Measurements from ENCODE around the gene MEIKIN.

GRCh38 chr5:131899686-131900085 is 45.8 kb downstream of the MEIKIN start:
- TF ChIP-seq POLR2A (IDR thresholded peaks at IDR 0.05), result no peak
- TF ChIP-seq CTCF (IDR thresholded peaks at IDR 0.05), result no peak

All from uterus (tissue), 2 donors.